HL-60 (cell line): ENCODE measurements around the gene KRT4.

Experiments
- DNase-seq, 2 experiments: peaks; one replicate each; pipeline ENCODE4 v3.0.0-alpha.2; 2010 to 2020; ENCODE audit warnings: low read depth in 1 of 2, low spot score in 1 of 2
- H3K27ac ChIP-seq: fragments of 250-450 bp; sonication (Bioruptor Pico); replicated peaks from 2 replicates; pipeline ENCODE4 v1.5.1; 2020; ENCODE audit warnings: mild to moderate bottlenecking, moderate library complexity
- H3K27me3 ChIP-seq: fragments of 250-450 bp; sonication (Bioruptor Pico); 2 replicates; pipeline ENCODE4 v1.5.1; 2021; ENCODE audit warnings: mild to moderate bottlenecking, moderate library complexity; ENCODE audit not compliant: insufficient read depth, poor library complexity, severe bottlenecking
- H3K4me3 ChIP-seq: replicated peaks from 2 replicates; pipeline ENCODE4 v1.5.1; 2011; ENCODE audit warnings: mild to moderate bottlenecking, control low read depth, low read length; ENCODE audit not compliant: insufficient read depth
- GABPA ChIP-seq: IDR thresholded peaks from 2 replicates; pipeline ENCODE4 v1.6.1; 2012; ENCODE audit warnings: low read depth
- POLR2AphosphoS5 ChIP-seq: IDR thresholded peaks from 2 replicates; pipeline ENCODE4 v1.6.1; 2012; ENCODE audit warnings: low read depth
- SPI1 ChIP-seq: IDR thresholded peaks from 2 replicates; pipeline ENCODE4 v1.6.1; 2012; ENCODE audit warnings: low read depth, mild to moderate bottlenecking, borderline replicate concordance
- TF ChIP-seq, protein P1 (sequence below): IDR thresholded peaks from one replicate; pipeline ENCODE4 v1.5.1; 2011; ENCODE audit warnings: low read length, control low read depth, inconsistent platforms; ENCODE audit not compliant: insufficient read depth
- TF ChIP-seq, protein P2 (sequence below): IDR thresholded peaks from 2 replicates; pipeline ENCODE4 v1.6.1; 2012; ENCODE audit warnings: low read depth; ENCODE audit not compliant: insufficient replicate concordance

The KRT4 gene

DNA sequence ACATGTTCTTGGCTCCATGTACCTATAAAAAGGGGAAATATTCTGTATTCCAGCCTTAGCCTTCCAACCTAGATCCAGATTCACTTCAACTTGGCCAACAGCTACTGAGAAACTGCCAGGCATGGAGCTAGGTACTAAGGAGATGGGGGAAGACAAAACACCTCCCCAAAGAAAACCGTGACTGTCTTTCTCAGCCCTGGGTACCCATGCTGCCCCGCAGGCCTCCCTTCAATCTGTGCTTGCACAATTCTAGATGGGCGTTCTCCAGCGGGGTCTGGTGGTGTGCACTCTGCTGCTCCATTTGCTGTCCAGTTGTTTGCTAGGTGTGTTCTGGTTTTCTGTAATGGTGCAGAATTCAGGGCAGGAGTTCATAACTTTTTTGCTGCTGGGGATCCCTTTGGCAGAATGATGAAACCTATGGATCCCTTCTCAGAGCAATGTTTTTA, 817 bp upstream of the KRT4 start:
- Histone ChIP-seq H3K4me3 (no peak overlapping the region), H3K27ac (no peak overlapping the region), H3K27me3 (no peaks in the 10 kb centered on the region)
- no peak for DNase-seq
- TF ChIP-seq, protein P1, sequence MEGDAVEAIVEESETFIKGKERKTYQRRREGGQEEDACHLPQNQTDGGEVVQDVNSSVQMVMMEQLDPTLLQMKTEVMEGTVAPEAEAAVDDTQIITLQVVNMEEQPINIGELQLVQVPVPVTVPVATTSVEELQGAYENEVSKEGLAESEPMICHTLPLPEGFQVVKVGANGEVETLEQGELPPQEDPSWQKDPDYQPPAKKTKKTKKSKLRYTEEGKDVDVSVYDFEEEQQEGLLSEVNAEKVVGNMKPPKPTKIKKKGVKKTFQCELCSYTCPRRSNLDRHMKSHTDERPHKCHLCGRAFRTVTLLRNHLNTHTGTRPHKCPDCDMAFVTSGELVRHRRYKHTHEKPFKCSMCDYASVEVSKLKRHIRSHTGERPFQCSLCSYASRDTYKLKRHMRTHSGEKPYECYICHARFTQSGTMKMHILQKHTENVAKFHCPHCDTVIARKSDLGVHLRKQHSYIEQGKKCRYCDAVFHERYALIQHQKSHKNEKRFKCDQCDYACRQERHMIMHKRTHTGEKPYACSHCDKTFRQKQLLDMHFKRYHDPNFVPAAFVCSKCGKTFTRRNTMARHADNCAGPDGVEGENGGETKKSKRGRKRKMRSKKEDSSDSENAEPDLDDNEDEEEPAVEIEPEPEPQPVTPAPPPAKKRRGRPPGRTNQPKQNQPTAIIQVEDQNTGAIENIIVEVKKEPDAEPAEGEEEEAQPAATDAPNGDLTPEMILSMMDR = no peak
- no peak for TF ChIP-seq GABPA
- TF ChIP-seq, protein P2, sequence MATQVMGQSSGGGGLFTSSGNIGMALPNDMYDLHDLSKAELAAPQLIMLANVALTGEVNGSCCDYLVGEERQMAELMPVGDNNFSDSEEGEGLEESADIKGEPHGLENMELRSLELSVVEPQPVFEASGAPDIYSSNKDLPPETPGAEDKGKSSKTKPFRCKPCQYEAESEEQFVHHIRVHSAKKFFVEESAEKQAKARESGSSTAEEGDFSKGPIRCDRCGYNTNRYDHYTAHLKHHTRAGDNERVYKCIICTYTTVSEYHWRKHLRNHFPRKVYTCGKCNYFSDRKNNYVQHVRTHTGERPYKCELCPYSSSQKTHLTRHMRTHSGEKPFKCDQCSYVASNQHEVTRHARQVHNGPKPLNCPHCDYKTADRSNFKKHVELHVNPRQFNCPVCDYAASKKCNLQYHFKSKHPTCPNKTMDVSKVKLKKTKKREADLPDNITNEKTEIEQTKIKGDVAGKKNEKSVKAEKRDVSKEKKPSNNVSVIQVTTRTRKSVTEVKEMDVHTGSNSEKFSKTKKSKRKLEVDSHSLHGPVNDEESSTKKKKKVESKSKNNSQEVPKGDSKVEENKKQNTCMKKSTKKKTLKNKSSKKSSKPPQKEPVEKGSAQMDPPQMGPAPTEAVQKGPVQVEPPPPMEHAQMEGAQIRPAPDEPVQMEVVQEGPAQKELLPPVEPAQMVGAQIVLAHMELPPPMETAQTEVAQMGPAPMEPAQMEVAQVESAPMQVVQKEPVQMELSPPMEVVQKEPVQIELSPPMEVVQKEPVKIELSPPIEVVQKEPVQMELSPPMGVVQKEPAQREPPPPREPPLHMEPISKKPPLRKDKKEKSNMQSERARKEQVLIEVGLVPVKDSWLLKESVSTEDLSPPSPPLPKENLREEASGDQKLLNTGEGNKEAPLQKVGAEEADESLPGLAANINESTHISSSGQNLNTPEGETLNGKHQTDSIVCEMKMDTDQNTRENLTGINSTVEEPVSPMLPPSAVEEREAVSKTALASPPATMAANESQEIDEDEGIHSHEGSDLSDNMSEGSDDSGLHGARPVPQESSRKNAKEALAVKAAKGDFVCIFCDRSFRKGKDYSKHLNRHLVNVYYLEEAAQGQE = no peak

DNA sequence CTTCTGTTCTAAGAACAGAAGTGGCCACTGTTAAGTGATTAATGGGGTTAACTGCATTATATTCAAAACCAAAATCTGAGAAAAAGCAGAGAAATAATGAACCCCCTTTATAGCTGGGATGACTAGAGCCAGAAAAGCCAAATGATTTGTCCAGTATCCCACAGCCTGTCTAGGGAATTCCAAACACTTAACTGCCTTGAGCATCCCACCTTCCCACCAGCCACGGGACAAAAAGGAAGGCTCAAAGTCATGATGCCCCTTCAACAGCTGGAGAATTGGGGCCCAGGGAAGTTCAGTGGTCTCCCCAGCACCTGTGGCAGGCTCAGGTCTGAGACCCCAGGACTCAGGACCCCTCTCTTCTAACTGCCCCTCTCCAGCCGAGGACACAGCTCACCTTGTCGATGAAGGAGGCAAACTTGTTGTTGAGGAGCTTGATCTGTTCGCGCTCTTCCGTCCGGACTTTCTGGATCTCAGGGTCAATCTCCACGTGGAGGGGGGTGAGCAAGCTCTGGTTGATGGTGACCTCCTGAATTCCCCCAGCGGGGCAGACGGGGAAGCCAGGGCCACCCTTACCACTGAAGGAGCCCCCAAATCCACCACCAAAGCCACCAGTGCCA, 605 bp downstream of the KRT4 start:
- Histone ChIP-seq H3K27me3 (no peaks in the 10 kb centered on the region), H3K27ac (no peak overlapping the region), H3K4me3 (no peak overlapping the region)
- TF ChIP-seq, protein P1 = no peak
- TF ChIP-seq SPI1 = no peak
- TF ChIP-seq GABPA = no peak
- TF ChIP-seq POLR2AphosphoS5 = no peak
- TF ChIP-seq, protein P2 = no peak
- DNase-seq = no peak

GRCh38 chr12:52812749-52813148, 1.2 kb downstream of the KRT4 start:
- TF ChIP-seq POLR2AphosphoS5 (no peak), GABPA (no peak), SPI1 (no peak)
- TF ChIP-seq, protein P2 = no peak
- TF ChIP-seq, protein P1 = no peak
- no peak for DNase-seq
- Histone ChIP-seq H3K27ac (no peak overlapping the region), H3K4me3 (no peak overlapping the region), H3K27me3 (no peaks in the 10 kb centered on the region)
